CD4-positive, alpha-beta T cell (primary cell): ENCODE measurements around the gene FOSL2. TPM values are rescaled to one million over a fixed set of nuclear protein-coding genes. Genes with fewer than 3 reads are reported as not detected.

ENCODE experiments used
- ATAC-seq: fragments of 200-7000 bp; cut with Tn5 transposase; one replicate; pipeline ENCODE4 v1.10.0; 2022; ENCODE audit warnings: mild to moderate bottlenecking; ENCODE audit not compliant: poor library complexity
- CTCF ChIA-PET: fragments of 350-600 bp; sonication (Branson Sonifier 250); formaldehyde crosslinking; loops from one replicate; lab custom pipeline; 2021; ENCODE audit warnings: antibody characterized with exemption, inconsistent platforms; lab: Charles Lee
- POLR2A ChIA-PET: fragments of 350-600 bp; sonication (Branson Sonifier 250); formaldehyde crosslinking; loops from one replicate; lab custom pipeline; 2021; ENCODE audit warnings: antibody characterized with exemption, inconsistent platforms; lab: Charles Lee
- DNase-seq, 14 experiments: peaks; one replicate each; pipeline ENCODE4 v3.0.0-alpha.2; 2013 to 2020; ENCODE audit warnings: mixed read lengths in 2 of 14
- H3K27ac ChIP-seq, 2 donors: one replicate each; pipeline versions ENCODE4 v1.5.1 to v1.7.0; 2013; ENCODE audit warnings: low read length in 2 of 2, low read depth in 1 of 2, mild to moderate bottlenecking in 1 of 2
- H3K27me3 ChIP-seq, 2 experiments: 1 replicate in 1 of 2; 2 replicates in 1 of 2; pipeline versions ENCODE4 v1.6.1 to v1.7.0; 2013; ENCODE audit warnings: low read length in 2 of 2, control low read depth in 1 of 2, mild to moderate bottlenecking in 1 of 2, moderate library complexity in 1 of 2; ENCODE audit not compliant: insufficient read depth in 2 of 2, control insufficient read depth in 1 of 2
- H3K36me3 ChIP-seq: one replicate; pipeline ENCODE4 v1.6.1; 2013; ENCODE audit warnings: low read length, control low read depth; ENCODE audit not compliant: insufficient read depth
- H3K4me1 ChIP-seq: one replicate; pipeline ENCODE4 v1.6.1; 2013; ENCODE audit warnings: low read length, control low read depth; ENCODE audit not compliant: insufficient read depth
- H3K4me3 ChIP-seq: one replicate; pipeline ENCODE4 v1.5.1; 2013; ENCODE audit warnings: mild to moderate bottlenecking, low read length, moderate library complexity
- H3K9me3 ChIP-seq, 2 experiments: 1 replicate in 1 of 2; 2 replicates in 1 of 2; pipeline versions ENCODE4 v1.6.1 to v1.7.0; 2013; ENCODE audit warnings: low read length in 2 of 2, mild to moderate bottlenecking in 2 of 2, control low read depth in 1 of 2, moderate library complexity in 1 of 2; ENCODE audit not compliant: control insufficient read depth in 1 of 2, insufficient read depth in 1 of 2
- H3K27ac Mint-ChIP-seq: one replicate; pipeline ENCODE4 v1.8.0; 2020; ENCODE audit warnings: mixed read lengths
- H3K27me3 Mint-ChIP-seq: one replicate; pipeline ENCODE4 v1.8.0; 2021; ENCODE audit warnings: mixed read lengths
- H3K36me3 Mint-ChIP-seq: one replicate; pipeline ENCODE4 v1.8.0; 2021; ENCODE audit warnings: low read depth, mixed read lengths
- H3K4me1 Mint-ChIP-seq: one replicate; pipeline ENCODE4 v1.8.0; 2021; ENCODE audit warnings: low read depth, mixed read lengths
- H3K4me3 Mint-ChIP-seq: one replicate; pipeline ENCODE4 v1.8.0; 2020; ENCODE audit warnings: mild to moderate bottlenecking, mixed read lengths
- H3K9me3 Mint-ChIP-seq: one replicate; pipeline ENCODE4 v1.8.0; 2020; ENCODE audit warnings: mixed read lengths
- intact Hi-C, 2 experiments: fragments of 100-400 bp; cut with DNase I in 1 of 2; cut with micrococcal nuclease in 1 of 2; formaldehyde crosslinking; loops; one replicate each; pipeline versions ENCODE4 v1.15.1 to v1.9.0; 2023 to 2025; cut with DNase I, micrococcal nuclease
- total RNA-seq, 174 experiments: library from RNA in 2 of 174; stranded (reverse) in 2 of 174; gene quantifications; one replicate each; pipeline ENCODE4 v1.2.3 and lab custom pipeline; 2021 to 2026
- TF ChIP-seq, protein P1 (sequence below): fragments of 200-600 bp; IDR thresholded peaks from one replicate; pipeline ENCODE4 v1.8.0; 2022; ENCODE audit warnings: antibody characterized with exemption, mild to moderate bottlenecking

The FOSL2 gene
- total RNA-seq, 2 experiments from 2014 or later = 152 to 155 TPM

DNA sequence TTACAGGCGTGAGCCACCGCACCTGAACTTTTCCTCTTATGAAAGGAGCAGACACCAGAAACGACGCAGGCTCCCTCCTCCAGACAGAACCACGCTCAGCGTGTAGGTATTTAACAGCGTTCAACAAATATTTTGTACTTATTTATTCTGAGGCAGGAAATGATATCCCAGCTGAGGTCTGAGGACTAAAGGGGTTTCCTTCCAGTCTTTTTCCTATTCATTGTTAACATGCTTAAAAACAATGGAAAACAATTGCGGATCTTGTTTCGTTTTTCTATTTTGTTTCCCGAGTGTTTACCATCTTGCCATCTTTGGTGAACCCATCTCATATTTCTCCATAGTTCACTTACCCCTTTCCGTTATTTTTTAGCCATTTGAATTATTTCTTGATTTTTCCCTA is 43.7 kb upstream of the FOSL2 start:
- Mint-ChIP-seq H3K36me3 (no peaks in the 10 kb centered on the region), H3K4me1 (peaks cover 19% of the 10 kb centered on the region), H3K9me3 (no peaks in the 10 kb centered on the region), H3K27ac (no peak overlapping the region), H3K4me3 (no peak overlapping the region), H3K27me3 (no peaks in the 10 kb centered on the region)
- ATAC-seq (no peak), DNase-seq (no peak)
- no peaks in the 10 kb centered on the region for H3K9me3 ChIP-seq
- no peaks in the 10 kb centered on the region for H3K36me3 ChIP-seq
- peaks cover 35% of the 10 kb centered on the region for H3K4me1 ChIP-seq
- H3K27ac ChIP-seq = no peak overlapping the region
- ChIA-PET POLR2A (no interaction called here), CTCF (no interaction called here)
- H3K4me3 ChIP-seq = no peak overlapping the region
- TF ChIP-seq, protein P1, sequence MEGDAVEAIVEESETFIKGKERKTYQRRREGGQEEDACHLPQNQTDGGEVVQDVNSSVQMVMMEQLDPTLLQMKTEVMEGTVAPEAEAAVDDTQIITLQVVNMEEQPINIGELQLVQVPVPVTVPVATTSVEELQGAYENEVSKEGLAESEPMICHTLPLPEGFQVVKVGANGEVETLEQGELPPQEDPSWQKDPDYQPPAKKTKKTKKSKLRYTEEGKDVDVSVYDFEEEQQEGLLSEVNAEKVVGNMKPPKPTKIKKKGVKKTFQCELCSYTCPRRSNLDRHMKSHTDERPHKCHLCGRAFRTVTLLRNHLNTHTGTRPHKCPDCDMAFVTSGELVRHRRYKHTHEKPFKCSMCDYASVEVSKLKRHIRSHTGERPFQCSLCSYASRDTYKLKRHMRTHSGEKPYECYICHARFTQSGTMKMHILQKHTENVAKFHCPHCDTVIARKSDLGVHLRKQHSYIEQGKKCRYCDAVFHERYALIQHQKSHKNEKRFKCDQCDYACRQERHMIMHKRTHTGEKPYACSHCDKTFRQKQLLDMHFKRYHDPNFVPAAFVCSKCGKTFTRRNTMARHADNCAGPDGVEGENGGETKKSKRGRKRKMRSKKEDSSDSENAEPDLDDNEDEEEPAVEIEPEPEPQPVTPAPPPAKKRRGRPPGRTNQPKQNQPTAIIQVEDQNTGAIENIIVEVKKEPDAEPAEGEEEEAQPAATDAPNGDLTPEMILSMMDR = no peak
- intact Hi-C loops = loop anchor here in 1 of 2 experiments (5.0 kb wide), 1 partner anchor 88 kb away; no protein-coding TSS in a partner anchor
- H3K27me3 ChIP-seq = no peaks in the 10 kb centered on the region

- Histone ChIP-seq H3K27me3 (no peaks in the 10 kb centered on the region), H3K27ac (no peak overlapping the region), H3K36me3 (no peaks in the 10 kb centered on the region), H3K4me1 (peaks cover 35% of the 10 kb centered on the region), H3K9me3 (no peaks in the 10 kb centered on the region), H3K4me3 (no peak overlapping the region)
- Mint-ChIP-seq H3K27ac (no peak overlapping the region), H3K27me3 (no peaks in the 10 kb centered on the region), H3K4me3 (no peak overlapping the region), H3K36me3 (no peaks in the 10 kb centered on the region), H3K9me3 (no peaks in the 10 kb centered on the region), H3K4me1 (peaks cover 19% of the 10 kb centered on the region)
- no peak for DNase-seq
- ATAC-seq = no peak
- TF ChIP-seq, protein P1 = no peak
- ChIA-PET POLR2A (no interaction called here), CTCF (no interaction called here)
- intact Hi-C loops = loop anchor here in 1 of 2 experiments (5.0 kb wide), 1 partner anchor 88 kb away; no protein-coding TSS in a partner anchor
These were observed 43.0 kb upstream of the FOSL2 start for GRCh38 chr2:28349546-28350165.

GRCh38 chr2:28350196-28350595 is 42.5 kb upstream of the FOSL2 start:
- CTCF ChIA-PET = no interaction called here
- intact Hi-C loops = no loop called here
- Mint-ChIP-seq H3K9me3 (no peaks in the 10 kb centered on the region), H3K4me1 (peaks cover 19% of the 10 kb centered on the region), H3K36me3 (no peaks in the 10 kb centered on the region), H3K4me3 (no peak overlapping the region), H3K27ac (no peak overlapping the region), H3K27me3 (no peaks in the 10 kb centered on the region)
- no peak overlapping the region for H3K4me3 ChIP-seq
- ATAC-seq = no peak
- no peaks in the 10 kb centered on the region for H3K9me3 ChIP-seq
- H3K27ac ChIP-seq = no peak overlapping the region
- DNase-seq = no peak
- POLR2A ChIA-PET = no interaction called here
- TF ChIP-seq, protein P1 = no peak
- peaks cover 35% of the 10 kb centered on the region for H3K4me1 ChIP-seq
- no peaks in the 10 kb centered on the region for H3K36me3 ChIP-seq
- H3K27me3 ChIP-seq = no peaks in the 10 kb centered on the region
